GM21381 (cell line): ENCODE data around the gene PRKAG2.

Experiments used
- ATAC-seq: cut with Tn5 transposase; IDR thresholded peaks from one replicate; pipeline ENCODE4 v1.9.1; 2021; ENCODE audit warnings: mild to moderate bottlenecking, moderate library complexity; ENCODE audit not compliant: unreplicated experiment

PRKAG2 gene

GRCh38 chr7:151506901-151507382, 370.0 kb downstream of the PRKAG2 start:
- no peak for ATAC-seq
